ELR (cell line): ENCODE measurements around the gene STON2.

Source experiments
- DNase-seq: peaks from one replicate; pipeline ENCODE4 v3.0.0-alpha.2; 2015; ENCODE audit warnings: low read depth

The STON2 gene

DNA sequence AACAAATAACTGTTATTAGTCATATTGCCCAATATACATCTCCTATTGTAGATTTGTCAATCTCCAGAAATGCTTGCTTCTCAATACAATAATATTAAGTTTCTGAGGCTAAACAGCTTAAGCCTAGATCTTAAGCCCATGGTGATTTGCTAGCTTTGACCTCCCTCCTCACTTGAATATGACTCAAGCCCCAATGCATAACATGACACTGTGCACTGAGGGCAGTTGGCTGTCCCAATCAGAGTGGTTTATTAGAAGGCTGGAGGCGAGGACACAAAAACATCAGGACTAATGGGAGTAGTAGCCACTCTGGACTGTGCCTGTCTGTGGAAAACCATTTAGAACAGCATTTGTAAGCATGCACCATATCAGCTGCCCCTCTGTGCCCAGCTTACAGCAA is 98.3 kb downstream of the STON2 start:
- no peak for DNase-seq

DNA sequence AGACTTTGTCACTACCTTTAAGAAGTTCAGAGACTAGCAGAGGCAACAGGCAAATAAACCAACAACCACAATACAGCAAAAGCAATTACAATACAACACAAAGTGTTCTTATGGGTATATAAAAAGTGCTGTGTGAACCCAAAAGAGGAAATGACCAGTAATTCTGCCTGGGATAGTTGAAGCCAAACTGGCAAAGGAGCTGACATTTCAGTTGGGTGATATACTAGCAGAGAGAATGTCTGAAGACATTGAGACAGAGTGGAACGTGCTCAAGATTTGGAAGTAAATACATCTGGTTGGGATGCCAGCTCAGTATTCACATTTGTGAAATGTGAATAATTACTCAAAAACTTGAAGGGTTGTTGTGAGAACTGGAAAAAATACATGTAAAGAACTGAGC is 98.8 kb downstream of the STON2 start:
- no peak for DNase-seq

DNA sequence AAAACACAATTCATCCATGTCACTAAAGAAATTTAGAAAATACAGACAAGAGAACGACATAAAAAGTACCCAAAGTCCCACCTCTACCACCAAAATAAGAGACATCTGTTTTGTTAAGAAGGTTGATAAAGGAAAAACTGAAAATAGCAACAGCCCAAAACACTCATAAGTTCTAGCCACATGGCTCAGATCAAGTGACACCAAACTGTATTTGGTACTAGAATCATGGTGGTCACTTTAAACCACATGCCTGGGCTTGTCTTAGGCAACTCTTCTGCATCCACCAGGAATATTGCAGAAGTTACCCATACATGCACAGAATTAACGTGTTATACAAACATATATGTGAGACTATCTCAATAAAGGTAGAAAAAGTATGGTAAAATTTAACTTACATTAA is 101.2 kb downstream of the STON2 start:
- DNase-seq: no peak

DNA sequence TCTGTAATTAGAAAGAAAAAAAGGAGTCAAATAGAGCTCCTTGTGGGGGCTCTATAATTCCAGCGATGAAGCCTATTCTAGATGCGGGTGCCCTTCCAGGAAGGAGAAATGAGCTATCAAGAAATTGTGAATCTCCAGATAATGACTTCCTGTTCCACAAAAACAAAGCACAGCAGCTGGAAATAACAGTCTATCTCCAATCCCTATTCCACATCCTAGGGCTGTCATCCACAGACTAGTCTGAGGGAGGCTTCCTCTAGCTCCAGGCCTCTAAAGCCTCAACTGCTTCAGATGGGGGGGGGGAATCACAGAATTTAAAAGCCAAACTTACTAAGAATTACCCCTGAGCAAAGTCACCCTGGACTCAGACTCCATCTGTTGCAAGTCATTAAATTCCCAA is 102.0 kb downstream of the STON2 start:
- DNase-seq: no peak

DNA sequence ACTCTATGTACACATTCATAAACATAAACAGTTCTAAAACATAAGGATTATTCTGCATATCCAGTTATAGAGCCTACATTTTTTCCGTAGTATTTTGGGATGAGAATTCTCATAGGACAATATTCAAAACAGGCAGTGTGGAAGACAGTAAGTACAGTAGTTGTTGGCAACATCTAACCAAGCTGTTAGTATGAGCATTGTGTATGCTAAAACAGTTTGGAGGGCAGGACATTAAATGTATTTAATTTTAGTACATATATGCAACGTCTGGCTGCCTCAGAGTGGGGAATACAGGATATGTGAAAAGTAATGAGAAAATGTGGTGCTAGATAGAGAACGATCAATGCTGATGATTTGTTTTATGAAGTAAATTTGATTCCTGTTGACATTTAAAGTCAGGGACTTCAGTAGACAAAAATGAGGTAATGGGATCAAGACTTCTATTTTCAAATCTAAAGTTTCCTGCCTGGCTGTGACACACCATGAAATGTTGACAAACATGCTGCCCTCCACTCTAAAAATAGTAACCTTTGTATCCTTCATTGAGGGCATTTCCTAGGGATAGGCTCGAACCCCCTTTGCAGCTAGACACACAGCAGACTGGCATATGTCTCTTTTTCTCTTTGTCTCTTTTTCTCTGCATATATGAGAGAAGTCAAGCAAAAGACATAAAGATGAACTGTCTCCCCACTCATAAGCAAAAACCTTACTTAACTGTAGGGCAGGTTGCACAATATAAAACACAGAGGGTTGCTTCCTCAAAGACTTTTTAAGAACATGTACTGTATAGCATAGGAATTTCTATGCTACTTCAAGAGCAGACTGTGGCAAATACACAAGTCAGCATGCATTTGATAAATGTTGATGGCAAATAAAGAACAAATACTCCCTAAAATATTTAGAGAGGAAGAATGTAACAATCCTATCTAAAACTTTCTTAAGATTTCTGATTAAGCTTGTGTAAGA is 103.9 kb downstream of the STON2 start:
- no peak for DNase-seq

DNA sequence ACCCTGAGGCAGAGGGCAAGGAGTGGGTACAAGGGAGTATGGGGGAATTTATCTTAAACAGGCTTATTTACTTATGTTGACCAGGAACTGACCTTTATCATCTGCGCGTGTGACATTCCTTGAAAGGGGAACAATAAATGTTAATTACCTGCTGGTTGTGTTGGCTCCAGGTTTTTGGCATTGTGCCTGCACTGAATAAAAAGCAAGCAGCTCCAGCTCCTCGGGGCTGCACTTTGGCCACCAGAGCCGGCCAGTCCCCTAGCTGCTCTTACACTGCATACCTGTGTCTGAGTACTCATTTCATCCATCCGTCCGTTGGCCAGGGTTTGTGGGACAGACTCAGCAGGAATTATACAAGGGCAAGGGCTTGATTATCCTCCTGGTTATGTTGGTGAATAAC is 110.6 kb downstream of the STON2 start:
- no peak for DNase-seq

DNA sequence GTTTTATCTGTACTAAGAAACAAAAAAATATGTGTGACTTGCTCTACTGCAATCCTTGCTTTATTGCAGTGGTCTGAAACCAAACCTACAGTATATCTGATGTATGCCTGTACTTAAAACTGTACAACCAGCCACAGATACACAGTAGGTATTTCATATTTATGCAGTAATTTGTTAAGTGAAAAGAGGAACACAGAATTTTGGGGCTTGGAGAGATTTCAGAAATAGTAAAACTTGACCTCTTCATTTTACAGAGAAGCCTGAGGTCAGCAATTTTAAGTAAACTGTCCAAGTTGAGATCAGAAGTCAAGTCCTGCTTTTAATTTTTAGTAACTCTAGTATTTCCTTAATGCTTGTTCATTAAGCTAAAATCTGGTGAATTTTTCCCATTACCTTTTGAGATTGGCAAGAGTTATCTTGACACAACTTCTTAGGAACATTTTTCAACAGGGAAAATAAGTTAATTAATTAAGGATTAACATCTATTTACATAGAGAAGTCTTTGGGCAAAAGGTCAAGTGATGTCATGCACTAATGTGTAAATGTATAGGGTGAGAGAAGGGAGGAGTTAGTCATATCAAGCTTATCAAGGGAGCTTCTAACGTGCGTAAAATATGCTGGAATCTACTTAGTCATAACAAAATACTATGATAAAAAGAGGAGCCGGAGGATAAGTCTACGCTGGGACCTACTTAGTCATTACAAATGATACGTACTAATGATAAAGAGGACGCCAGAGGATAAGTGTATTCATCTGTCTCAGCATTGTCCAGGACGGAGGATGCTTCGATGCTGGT is 113.4 kb downstream of the STON2 start:
- DNase-seq: no peak

DNA sequence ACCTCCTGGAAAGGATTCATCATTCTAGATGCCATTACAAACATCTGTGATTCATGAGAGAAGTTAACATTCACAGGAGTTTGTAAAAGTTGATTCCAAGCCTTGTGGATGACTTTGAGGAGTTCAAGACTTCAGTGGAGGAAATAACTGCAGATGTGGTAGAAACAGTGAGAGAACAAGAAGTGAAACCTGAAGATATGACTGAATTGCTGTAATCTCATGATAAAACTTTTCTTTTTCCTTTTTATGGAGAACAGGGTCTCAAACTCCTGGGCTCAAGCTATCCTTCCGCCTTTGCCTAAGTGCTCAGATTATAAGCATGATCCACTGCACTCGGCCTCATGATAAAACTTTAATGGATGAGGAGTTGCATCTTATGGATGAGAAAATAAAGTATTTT is 114.9 kb downstream of the STON2 start:
- no peak for DNase-seq

DNA sequence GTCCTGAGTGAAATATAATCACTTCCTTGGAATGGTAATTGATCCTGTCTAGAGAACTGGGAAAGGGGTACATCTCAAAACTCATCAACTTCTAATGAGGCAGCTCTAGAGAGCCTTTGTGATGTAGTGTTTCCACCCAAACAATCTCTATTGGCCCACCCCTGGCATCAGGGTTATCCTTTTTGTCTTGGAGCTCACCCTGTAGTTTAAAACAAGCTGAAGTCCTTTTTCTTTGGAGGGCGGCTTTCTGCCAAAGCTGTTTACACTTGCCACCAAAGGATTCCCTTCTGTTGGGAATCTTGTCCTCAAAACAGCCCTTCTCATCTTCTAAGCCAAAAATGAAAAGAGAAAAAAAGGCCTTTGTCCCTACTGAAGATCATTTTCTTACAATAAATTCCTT is 118.8 kb downstream of the STON2 start:
- DNase-seq: no peak

DNA sequence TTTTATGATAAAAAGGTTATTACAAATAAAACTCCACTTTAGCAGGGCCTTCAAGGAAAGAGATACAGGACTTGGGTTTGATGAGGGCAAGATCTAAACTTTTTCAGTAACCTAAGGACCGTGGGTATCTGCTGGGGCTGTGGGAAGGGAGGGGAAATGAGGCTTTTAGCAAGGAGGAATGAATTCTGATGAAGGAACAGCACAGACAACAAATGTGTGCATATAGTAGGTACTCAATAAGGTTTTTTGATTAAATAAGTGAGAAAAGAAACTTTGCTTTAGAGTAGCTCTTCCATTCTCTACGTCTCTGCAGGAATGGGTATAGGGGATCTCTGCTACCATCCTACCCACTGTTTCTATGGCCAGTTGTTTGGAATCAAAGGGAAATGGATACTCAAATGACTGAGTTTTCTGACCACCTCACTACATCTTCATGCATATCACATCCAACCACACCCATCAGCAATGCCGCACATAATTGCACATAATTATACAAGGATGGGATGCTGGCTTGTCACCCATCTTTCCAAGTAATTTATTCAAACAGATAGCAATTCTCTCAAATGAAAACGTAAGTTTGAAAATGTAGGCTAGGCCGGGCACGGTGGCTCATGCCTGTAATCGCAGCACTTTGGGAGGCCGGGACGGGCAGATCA is 119.9 kb downstream of the STON2 start:
- DNase-seq: no peak

DNA sequence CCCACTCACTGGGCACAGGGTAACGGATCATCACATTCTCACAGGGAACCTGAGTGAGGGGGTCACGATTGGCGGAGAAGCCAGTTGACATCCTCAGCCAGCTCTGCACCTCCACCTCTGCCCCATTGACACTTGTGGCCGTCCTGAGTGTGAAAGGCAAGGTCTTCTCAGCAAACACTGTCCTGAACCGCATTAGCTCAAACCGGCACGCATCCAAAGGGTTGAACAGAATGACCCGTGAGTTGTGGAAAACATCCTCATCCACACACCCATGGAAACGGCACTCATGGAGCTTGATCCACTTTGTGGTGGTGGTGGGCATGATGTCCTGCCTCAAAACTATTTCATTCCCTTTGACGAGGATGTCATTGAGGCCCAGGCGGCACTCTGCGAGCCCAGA is 123.0 kb downstream of the STON2 start:
- no peak for DNase-seq

DNA sequence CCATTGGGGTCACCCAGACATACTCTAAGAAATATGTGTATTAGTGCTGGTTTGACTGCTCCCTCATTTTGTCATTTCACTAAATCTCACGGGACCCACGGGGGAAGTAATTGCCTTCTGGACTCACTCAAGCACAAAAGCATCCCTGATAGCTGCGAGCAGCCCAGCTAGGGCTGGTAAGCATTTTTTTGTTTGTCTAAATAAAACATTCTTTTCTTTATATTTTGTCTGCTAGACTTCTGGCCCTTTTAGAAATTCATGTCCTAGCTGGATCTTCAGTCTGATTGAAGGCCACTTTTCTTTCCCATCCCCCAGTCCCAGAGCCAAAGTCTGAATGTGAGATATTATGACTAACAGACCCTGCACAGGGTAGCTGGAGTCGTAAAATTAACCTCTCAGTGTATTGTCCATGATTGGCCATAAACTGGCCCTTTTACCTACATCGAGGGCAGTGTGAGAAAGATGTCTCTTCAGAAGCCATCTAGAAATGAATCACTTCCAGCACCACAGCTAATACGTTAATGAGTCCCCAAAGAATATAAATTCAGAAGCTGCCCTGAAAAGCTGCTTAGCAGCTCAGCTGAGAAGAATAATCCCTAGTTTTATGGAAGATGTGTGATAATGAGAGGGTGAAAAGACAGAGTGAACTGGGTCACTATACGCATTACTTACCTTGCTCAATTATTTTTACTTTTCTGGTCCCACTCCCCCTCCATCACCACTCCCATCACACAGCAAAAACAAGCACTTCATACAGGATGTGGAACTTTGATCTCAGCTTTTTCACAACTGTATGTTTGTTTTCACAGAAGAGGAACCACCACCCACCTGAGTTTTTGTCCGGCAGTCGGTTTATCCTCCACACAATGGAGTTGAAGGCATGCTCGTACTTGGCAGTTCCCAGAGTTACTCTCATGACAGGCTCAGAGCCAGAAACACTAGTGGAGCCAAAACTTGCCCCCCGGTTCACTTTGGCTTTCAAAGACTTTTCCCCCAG is 123.8 kb downstream of the STON2 start:
- DNase-seq: no peak

DNA sequence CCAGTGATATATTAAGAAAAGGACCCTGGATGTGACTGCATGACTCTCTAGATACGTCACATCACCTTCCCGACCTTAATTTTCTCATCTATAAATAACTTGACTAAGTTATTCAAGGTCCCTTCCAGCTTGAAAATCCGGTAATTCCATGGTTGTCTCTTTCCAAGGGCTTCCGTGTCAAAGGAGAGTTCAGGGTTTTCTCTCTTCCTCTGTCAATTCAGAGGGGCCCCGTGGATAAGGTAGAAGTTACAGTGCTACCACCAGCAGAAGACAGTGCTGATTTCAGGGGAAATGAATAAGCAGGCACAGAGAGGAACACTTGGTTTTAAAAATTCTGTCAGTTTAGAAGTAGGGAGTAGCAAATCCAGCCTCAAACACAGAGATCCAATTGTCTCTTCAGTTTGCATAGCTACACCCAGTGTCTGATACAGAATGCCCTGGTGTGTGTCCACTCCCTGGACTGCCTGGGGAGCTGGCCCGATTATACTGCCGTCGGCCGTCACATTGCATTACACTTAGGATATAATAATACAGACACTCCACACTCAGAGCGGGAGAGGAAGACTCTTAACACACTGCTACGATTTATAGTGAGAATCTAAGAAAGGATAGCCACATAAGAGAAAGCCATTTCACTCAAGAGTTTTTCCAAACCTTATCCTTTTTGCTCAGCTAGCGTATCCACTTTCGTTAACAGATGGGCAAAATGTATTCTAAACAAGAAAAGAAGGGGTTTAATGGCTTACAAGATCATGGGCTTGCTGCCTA is 124.6 kb downstream of the STON2 start:
- no peak for DNase-seq

DNA sequence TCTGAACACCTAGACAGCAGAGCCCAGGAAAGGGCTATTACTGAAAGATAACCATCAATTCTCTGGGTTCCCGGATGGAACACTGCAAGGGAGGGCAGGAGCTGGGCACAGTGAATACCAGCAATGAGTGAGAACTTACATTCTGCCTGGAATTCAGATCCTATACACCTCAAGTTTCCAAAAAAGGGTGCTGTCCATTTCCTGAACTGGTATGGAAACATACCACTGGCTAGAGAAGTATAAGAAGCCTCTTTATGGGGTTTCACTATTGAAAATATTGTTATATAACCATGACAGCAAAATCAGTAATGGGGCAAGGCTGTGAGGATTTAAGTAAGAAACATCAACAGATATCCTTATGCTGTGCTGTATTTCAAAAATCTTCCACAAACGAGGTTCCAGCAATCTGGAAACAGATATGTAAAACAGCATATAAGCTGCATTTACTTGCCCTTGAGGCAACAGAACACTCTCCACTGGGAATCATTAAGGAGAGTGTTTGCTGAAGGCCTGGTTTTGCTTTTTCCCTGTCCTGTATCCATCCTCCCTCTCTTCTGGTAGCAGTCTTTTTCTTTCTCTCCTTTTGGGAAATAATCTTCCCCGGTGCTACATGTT is 126.1 kb downstream of the STON2 start:
- no peak for DNase-seq

DNA sequence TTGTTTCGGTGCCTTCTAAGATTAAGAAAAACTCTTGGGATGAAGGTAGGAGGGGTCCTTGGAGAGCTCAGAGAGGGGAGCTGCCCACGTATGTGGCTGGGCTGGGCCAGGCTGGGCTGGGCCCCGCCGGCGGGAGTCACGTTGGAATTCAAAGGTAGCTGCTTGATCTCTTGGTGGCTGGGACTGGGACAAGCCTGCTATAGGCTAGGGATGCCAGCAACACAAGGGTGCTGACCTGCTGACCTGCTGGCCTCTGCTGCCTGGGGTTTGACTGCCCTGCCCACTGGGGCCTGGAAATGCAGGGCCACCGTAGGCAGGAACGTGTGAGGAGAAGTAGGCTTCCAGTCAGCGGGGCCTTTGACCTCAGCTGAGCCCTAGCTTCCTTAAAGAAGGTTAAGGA is 126.6 kb downstream of the STON2 start:
- DNase-seq: no peak

DNA sequence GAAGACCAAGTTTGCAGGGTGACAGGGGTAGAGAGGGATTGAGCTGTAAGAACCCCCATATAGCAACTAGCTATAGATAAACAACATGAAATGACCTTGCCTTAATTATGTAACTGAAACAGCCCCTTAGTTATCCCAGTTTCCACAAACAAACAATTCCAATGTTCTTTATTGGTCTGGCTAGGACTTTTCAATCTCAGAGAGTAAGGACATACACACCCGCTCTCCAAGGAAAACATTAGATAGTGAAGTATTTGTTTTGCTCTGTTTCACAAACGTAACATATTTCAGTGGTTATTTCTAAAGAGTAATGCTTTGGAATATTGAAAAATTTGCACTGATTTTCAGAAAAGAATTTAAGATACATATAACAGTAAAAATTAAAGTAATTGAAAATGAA is 127.8 kb downstream of the STON2 start:
- DNase-seq: no peak

DNA sequence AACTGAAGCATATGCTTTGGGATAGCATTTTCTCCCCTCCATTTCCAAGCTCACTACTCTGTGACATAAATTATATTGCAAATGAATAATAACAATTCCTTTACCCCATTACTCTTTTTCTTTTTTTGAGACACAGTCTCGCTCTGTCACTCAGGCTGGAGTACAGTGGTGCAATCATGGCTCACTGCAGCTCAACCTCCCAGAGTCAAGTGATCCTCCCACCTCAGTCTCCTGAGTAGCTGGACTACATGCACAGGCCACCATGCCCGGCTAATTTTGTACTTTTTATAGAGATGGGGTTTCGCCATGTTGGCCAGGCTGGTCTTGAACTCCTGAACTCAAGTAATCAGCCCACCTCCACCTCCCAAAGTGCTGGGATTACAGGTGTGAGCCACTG is 130.1 kb downstream of the STON2 start:
- no peak for DNase-seq

DNA sequence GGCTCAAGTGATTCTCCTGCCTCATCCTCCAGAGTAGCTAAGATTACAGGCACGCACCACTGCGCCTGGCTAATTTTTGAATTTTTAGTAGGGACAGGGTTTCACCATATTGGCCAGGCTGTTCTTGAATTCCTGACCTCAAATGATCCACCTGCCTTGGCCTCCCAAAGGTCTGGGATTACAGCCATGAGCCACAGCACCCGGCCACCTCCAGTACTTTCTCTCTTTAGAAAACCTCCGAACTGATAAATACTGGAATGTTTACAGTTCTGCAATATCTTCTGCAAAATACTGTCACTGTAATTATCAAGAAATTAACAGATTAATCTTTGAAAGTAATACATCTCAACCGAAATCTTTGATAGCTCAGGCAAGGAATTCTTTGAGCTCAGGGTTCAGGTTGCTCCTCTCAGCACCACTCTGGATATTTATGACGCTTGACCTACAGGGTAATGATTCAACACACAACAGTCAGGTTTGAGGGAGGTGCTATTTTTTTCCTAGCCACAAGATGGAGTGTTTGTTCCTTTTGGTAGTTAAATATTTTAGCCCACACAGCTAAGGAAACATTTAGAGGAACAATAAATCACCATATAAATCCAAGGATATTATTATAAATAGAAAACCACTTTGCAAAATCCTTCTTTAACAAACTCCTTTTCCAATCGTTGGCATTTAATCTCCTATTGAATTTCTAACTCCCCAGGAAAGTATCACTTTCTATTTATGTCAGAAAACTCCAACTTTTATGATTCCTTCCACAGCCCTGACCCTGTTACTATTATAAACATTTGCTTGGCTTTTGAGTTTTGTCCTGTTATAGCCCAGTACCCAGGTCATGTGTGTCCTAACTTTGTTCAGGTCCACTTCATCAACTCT is 130.8 kb downstream of the STON2 start:
- DNase-seq: peak; percentile 72

DNA sequence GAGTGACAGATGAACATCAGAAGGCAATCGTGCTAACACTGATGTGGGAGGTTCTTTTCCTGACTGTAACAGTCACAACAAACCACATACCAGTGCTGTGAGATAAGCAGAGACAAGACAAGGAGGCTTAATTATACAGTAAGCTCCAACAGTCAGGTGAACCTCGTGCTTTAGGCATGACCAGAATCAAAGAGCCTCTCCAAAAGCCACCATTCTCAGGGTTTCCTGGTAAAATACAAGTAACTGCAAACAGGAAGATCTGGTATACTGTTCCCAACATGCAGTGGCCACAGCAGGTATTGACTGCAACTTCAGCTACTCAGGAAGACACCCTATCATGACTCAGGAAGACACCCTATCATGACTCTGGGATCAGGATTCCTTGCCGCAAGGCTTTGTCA is 132.1 kb downstream of the STON2 start:
- DNase-seq: peak; percentile 54
